Measurements from ENCODE around the gene FKBP14. TPM values are rescaled to one million over a fixed set of nuclear protein-coding genes. Genes with fewer than 3 reads are reported as not detected.

The FKBP14 gene
- total RNA-seq, result 7.7 and 8.6 TPM in 2 replicates

DNA sequence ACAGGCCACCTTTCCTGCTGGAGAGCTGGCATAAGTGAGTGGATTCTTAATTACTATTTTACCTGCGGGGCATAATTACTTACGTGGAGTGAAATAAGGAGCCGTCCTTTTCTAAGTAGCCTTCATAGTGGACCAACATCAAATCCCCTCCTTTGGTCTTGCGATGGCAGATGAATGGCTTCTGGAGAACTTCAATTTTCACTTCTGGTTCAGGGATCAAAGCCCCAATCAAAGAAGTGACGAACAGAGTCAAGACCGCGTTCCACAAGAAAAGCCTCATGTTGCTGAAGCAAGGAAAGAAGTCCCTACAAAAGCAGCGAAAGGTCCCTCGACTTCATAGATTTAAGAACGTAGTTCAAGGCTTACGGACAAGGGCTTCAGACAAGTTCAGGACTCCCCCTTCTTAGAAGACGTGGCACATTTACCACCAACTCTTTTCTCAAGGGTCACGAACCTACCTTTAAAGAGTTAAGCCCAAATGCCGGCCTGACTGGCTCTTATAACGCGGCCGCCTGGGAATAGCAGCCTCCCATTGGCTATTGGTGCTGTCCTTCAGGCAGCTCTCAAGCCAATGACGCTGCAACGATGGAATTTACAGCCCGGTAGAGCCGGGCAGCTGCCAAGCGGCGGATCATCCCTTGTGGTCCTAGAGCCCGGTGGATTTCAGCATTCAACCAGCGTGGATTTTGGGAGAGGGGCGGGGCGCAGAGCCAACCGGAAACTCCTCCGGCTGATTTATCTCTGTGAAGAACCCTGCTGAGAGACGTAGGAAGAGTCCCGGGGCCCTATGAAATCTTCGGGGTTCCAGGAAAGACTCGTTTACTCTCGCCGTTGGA is at the start of gene FKBP14:
FKBP14 (minus strand) TSS at position 474 of the 836 bp plus-strand sequence; CDS start at position 280, 194 bp downstream.
- intact Hi-C loops (cut with micrococcal nuclease), result loop anchor here (2.0 to 5.0 kb wide), 3 partner anchors 322 to 701 kb away; no protein-coding TSS in a partner anchor

DNA sequence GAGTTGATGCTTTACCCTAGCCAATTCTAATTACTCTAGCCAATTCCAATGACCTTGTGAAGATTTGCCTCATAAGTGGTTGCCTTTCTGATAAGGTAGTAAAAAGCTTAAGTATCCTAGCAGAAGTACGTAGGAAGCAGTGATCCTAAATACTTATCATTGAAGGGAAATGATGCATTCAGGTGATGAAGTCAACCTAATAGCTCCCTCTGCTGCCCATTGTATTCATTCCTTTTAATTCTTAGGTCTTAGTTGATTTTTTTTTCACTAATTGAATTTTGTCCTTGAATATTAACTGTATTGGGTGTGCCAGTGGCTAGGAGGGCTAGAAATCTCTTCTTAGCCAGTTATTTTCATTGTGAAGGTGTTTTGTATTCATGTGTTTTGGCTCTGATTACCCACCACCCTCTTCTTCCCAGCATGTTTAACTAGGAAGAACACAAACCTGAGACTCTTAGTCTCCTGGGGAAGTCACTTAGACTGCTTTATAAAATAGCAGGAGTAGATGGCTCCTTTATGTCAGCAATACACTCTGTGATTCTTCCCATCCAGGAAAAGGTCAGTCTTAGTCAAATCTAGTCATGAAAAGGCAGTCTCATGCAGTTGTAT is 48.0 kb upstream of the FKBP14 start:
- intact Hi-C loops (cut with micrococcal nuclease), result loop anchor here (10.0 kb wide), 1 partner anchor 490 kb away; no protein-coding TSS in a partner anchor

GRCh38 chr7:30072735-30073134 is 46.2 kb upstream of the FKBP14 start:
- intact Hi-C loops (cut with micrococcal nuclease), result loop anchor here (10.0 kb wide), 1 partner anchor 492 kb away; no protein-coding TSS in a partner anchor

DNA sequence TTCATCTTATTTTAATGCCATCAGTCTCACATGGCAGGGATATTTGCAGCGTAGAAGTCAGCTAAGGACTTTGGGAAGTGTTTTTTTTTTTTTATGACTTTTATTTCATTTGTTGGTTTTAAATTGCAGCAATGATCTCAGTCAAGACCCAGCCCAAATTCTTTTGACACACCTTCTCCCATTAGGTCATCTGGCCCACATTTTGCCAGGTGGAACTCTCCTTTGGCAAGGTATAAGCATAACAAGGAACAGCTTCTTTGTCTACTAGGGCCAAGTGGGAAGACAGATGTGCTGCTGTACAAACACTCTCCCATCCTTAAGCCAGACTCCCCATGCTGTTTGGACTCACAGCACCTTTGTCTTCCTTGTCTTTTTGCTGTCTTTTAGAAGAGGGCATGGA is 43.5 kb upstream of the FKBP14 start:
- intact Hi-C loops (cut with micrococcal nuclease), result loop anchor here (10.0 kb wide), 1 partner anchor 495 kb away; no protein-coding TSS in a partner anchor

DNA sequence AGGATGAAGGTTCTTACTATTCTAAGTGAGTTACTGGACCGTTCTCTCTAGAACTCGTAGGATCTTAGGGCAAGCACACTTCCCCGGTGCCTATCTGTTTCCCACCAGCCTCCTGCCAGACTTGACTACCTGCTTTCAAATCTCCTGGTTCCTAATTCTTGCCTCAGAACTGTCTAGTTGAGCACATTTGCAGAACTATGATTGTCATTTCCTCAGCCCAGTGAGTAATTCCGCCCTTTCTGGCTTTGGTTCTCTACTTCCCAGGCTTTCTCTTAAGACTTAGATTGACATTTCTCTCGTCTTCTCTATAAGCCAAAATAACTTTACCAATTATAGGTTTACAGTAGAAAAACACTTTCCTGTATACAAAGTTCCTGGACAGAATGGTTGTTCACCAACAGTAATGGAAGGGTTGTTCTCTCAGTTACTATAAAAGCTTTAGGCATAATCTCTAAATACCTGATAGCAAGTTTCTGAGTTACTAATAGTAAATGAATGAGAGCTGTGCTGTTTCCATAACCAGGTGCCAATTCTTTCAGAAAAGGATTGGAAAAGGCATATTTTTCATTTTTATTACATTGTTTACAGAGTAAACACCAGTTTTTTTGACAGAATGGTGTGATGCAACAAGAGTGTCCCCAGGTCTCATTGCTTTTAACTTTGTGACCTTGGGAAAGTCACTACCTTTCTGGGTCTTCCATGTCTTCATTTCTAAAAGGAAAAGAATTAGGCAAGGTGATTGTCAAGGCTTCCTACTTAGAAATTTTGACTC is 42.8 kb upstream of the FKBP14 start:
- intact Hi-C loops (cut with micrococcal nuclease), result loop anchor here (10.0 kb wide), 1 partner anchor 114 kb away; no protein-coding TSS in a partner anchor

- intact Hi-C loops (cut with micrococcal nuclease), result loop anchor here (10.0 kb wide), 1 partner anchor 113 kb away; no protein-coding TSS in a partner anchor
Measured at GRCh38 chr7:30068117-30068516, 41.6 kb upstream of the FKBP14 start.

DNA sequence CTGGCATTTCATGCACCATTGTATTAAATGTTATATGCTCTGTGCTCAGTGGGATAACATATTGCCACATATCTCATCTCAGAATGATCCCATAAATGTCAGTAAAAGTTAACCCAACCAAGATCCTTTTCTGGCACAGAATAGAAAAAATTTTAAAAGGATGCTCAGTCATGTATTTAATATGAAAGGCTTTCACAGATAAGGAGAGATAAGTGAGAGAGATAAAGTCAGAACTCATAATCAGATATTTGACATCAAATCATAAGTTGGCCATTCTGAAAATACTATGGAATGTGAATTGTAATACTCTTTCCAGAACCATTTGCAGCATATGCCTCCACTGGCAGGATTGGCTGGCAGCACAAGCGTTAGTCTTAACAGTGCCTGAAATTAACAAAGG is 40.2 kb upstream of the FKBP14 start:
- intact Hi-C loops (cut with micrococcal nuclease), result loop anchor here (10.0 kb wide), 1 partner anchor 112 kb away; no protein-coding TSS in a partner anchor

DNA sequence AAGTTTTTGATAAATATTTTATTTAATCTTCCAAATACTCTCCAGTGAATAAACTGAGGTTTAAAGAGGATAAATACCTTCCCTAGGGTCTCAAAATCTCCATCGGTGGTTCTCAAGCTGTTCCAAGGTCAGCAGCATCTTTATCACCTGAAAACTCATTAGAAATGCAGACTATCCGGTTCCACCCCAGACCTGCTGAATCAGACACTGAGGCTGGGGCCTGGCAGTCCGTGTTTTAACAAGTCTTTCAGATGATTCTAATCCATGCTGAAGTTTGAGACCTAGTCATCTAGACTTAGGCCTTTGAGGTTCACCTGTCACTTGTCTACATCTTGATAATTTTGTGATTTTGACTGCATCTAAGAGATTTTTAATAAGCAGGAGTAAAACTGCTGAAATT is 39.2 kb upstream of the FKBP14 start:
- intact Hi-C loops (cut with micrococcal nuclease), result loop anchor here (10.0 kb wide), 1 partner anchor 111 kb away; no protein-coding TSS in a partner anchor

- intact Hi-C loops (cut with micrococcal nuclease), result loop anchor here (1.0 to 10.0 kb wide), 3 partner anchors 34 to 184 kb away; partner anchors contain the start of gene PLEKHA8
Measured at GRCh38 chr7:30062587-30062986, 36.1 kb upstream of the FKBP14 start.

DNA sequence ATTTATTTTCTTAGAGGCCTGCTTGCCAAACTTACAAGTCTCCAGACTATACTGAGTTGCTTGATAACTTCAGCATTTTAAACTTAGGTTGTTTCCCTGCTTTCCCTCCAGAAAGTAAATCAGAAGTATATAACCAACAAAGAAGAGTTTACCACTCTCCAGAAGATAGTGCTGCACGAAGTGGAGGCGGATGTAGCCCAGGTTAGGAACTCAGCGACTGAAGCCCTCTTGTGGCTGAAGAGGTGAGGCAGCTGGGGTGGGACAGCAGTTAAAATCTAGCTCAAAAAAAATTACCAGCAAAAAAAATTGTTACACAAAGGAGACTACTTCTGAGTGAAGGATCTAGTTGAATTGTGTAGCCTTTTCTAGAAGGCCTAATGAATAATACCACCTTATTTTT is 35.3 kb upstream of the FKBP14 start:
- intact Hi-C loops (cut with micrococcal nuclease), result loop anchor here (1.0 to 10.0 kb wide), 3 partner anchors 33 to 183 kb away; partner anchors contain the start of gene PLEKHA8

DNA sequence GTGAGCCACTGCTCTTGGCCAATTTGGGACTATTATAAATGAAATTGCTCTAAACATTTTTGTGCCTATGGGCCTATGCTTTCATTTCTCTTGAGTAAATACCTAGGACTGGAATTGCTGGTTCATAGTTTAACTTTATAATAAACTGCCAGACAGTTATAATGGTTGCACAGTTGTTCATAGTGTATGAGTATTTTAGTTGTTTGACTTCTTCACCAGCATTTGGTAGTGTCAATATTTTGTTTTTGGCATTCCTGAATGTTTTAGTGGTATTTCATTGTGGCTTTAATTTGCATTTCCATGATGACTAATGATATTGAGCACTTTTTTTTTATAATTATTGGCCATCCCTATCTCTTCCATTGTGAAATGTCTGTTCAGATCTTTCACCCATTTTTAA is 31.2 kb upstream of the FKBP14 start:
- intact Hi-C loops (cut with micrococcal nuclease), result no loop called here

GRCh38 chr7:30053068-30053467 is 26.6 kb upstream of the FKBP14 start:
- intact Hi-C loops (cut with micrococcal nuclease), result no loop called here

DNA sequence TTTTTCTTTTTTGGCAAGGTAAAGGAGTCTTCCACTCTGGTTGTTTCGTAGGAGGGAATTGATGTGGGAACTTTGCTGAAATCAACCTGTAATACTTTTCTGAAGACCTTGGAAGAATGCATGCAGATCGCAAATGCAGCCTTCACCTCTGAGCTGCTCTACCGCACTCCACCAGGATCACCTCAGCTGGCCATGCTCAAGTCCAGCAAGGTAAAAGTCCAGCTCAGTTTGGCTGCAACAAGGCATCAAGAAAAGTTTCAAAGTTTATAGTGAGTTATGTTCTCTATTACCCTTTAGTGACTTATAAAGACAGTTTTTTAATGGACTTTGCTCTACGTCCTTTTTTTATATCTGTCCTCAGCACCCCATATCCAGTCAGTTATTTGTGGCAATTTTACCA is 22.7 kb upstream of the FKBP14 start:
- intact Hi-C loops (cut with micrococcal nuclease), result no loop called here

GRCh38 chr7:30048582-30048981 is 22.1 kb upstream of the FKBP14 start:
- intact Hi-C loops (cut with micrococcal nuclease), result no loop called here

GRCh38 chr7:30047124-30047523 is 20.6 kb upstream of the FKBP14 start:
- intact Hi-C loops (cut with micrococcal nuclease), result no loop called here

GRCh38 chr7:30046127-30046770 is 19.7 kb upstream of the FKBP14 start:
- intact Hi-C loops (cut with micrococcal nuclease), result no loop called here

GRCh38 chr7:30041526-30042269 is 15.2 kb upstream of the FKBP14 start:
- intact Hi-C loops (cut with micrococcal nuclease), result no loop called here

DNA sequence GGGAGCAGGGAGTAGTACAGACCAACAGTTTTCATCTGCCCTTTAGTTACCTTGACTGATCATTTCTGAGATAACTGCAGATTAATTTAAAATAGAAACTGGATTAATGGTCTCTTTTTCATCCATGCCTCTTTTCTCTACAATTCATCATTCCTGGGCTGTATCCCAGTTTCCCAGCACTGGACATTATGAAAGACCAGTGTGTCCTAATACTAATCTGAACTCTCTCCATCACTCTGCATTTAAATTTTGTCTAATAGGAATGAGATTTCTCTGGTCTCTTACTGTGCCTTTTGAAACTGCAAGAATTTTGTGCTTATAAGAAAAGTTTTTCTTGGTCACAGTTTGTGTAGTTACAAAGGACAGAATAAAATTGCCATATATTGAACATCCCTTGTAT is 14.4 kb upstream of the FKBP14 start:
- intact Hi-C loops (cut with micrococcal nuclease), result no loop called here

GRCh38 chr7:30038196-30038980 is 11.9 kb upstream of the FKBP14 start:
- intact Hi-C loops (cut with micrococcal nuclease), result no loop called here

All from T-helper 2 cell treated with Interferon-gamma antibody and Interleukin-4, amounts not matched to agents 100 ng/mL and 5 ng/mL, for 36 hours (primary cell).